GM18526 (cell line): ENCODE measurements around the gene RFXANK.

ENCODE experiments used
- POLR2A ChIP-seq: IDR thresholded peaks from 3 replicates; pipeline ENCODE4 v1.6.1; 2011; ENCODE audit not compliant: insufficient read length; ENCODE audit errors: extremely low read depth

The RFXANK gene

GRCh38 chr19:19214159-19214490 is 22.1 kb downstream of the RFXANK start:
- TF ChIP-seq POLR2A = no peak

DNA sequence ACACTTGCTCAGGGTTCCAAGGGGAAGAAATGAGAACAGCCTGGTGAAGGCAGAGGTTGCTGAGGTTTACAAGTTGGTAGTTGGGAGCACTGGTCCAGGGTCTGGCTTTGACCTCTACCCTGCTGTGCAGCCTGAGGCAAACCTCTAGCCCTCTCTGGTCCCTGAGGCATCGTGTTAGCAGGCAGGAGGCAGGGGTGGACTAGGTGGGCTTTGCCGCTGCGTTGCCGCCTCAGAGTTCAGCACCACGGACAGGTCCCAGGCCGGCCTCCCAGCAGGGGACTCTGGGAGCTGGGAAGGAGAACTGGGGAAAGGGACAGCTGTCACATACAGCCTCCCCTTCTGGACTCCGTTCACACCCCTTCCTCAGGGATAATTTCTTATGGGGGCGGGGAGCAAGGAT is 22.8 kb downstream of the RFXANK start:
- TF ChIP-seq POLR2A = no peak

DNA sequence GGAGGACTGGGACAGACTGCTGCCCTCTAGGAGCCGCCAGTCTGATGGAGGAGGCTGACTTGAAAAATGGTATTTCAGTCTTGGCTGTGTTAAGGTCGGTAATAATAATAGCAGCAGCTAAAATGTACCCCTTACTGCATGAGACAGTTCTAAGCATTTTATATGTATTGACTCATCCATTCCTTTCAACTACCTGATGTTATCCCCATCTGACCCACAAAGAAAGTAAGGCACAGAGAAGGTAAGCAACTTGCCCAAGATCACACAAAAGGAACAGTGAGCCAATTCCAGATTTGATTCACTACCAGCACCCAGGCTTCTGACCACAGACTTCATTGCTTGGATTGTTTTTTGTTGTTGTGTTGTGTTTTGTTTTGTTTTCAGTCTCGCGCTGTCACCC is 23.7 kb downstream of the RFXANK start:
- TF ChIP-seq POLR2A = no peak

GRCh38 chr19:19217099-19217498 is 25.0 kb downstream of the RFXANK start:
- TF ChIP-seq POLR2A = no peak

DNA sequence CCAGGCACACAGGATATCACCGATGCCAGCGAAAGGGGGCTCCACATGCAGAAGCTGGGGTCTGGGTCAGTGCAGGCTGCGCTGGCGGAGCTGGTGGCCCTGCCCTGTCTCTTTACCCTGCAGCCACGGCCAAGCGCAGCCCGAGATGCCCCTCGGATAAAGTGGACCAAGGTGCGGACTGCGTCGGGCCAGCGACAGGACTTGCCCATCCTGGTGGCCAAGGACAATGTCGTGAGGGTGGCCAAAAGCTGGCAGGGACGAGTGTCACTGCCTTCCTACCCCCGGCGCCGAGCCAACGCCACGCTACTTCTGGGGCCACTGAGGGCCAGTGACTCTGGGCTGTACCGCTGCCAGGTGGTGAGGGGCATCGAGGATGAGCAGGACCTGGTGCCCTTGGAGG is 26.9 kb downstream of the RFXANK start:
- TF ChIP-seq POLR2A = no peak

- TF ChIP-seq POLR2A = no peak
These were observed 31.0 kb downstream of the RFXANK start for GRCh38 chr19:19223060-19223459.

GRCh38 chr19:19223636-19224035 is 31.6 kb downstream of the RFXANK start:
- TF ChIP-seq POLR2A = no peak

GRCh38 chr19:19224150-19224851 is 32.2 kb downstream of the RFXANK start:
- no peak for TF ChIP-seq POLR2A

DNA sequence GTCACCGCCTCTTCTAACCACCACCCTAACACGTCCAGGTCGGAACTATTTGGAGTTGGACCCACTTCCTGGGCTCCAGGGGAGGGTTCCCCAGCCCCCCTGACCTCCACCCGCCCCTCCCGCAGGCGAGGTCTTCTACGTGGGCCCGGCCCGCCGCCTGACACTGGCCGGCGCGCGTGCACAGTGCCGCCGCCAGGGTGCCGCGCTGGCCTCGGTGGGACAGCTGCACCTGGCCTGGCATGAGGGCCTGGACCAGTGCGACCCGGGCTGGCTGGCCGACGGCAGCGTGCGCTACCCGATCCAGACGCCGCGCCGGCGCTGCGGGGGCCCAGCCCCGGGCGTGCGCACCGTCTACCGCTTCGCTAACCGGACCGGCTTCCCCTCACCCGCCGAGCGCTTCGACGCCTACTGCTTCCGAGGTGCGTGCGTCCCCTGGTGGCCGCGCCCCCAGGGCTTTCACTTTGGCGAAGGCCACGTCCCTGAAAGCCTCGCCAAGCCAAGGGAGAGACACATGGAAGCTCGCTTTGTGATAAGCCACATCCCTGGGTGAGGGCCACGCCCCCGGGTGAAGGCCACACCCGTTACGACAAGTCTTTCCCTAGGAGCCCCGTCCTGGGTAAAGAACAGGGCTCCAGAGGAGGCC is 32.9 kb downstream of the RFXANK start:
- no peak for TF ChIP-seq POLR2A

DNA sequence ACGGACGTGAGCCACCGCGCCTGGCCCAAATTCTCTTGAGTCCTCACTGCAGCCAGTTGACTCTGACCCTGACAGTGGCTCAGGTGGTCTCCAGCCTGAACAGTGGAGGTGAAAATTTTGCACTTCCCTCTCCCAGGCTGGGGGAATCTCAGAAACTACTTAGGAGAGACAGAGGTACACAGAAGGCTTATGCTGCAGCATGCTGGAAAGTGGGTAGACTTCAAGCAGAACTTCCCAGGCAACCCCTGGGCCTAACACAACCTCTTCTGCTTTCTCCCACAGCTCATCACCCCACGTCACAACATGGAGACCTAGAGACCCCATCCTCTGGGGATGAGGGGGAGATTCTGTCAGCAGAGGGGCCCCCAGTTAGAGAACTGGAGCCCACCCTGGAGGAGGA is 34.1 kb downstream of the RFXANK start:
- no peak for TF ChIP-seq POLR2A

GRCh38 chr19:19226663-19227062 is 34.6 kb downstream of the RFXANK start:
- TF ChIP-seq POLR2A = no peak

DNA sequence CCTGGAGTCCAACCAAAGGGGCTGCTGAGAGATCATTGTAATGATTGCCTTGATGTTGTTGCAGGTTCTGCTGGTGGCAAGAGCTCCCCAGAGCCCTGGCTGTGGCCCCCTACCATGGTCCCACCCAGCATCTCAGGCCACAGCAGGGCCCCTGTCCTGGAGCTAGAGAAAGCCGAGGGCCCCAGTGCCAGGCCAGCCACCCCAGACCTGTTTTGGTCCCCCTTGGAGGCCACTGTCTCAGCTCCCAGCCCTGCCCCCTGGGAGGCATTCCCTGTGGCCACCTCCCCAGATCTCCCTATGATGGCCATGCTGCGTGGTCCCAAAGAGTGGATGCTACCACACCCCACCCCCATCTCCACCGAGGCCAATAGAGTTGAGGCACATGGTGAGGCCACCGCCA is 35.2 kb downstream of the RFXANK start:
- no peak for TF ChIP-seq POLR2A

DNA sequence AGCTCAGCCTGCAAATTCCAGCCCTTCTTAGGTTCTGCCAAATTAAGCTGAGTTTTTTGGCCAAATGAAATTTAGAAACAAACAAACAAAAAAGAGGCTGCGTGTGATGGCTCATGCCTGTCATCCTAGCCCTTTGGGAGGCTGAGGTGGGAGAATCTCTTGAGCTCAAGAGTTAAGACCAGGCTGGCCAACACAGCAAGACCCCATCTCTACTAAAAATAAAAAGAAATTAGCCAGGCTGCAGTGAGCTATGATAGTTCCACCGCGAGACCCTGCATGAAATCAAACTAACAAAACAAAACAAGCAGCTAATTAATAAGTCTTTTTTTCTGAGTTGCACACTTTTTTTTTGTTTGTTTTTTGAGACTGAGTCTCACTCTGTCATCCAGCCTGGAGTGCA is 37.6 kb downstream of the RFXANK start:
- no peak for TF ChIP-seq POLR2A

GRCh38 chr19:19230999-19231398 is 38.9 kb downstream of the RFXANK start:
- no peak for TF ChIP-seq POLR2A

GRCh38 chr19:19232261-19232721 is 40.2 kb downstream of the RFXANK start:
- no peak for TF ChIP-seq POLR2A

DNA sequence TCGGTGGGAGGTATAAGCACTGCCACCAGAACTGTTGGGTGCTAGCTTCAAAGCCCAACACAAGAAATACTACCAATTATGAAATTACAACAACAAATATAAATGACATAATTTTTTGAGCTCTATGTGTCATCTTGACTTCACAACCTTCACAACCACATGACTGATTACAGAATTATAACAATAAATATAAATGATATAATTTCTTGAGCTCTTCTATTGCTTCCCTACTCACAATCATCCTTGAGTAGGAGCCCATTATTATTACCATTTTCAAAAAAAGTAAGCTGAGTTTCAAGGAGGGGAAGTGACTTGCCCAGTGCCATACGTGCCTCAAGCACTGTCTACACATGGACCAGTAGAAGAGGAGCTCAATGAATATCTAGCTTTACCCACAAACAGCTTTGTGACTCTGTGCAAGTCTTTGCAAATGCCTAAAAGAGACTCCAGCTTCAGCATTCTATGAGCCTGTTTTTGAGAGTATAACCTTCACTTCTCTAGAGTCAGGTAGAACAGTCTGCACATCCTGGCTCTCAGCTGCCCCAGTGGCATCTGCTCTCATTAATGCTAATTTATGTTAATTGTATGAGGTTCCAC is 42.3 kb downstream of the RFXANK start:
- no peak for TF ChIP-seq POLR2A
